HG02870 (cell line): ENCODE measurements around the gene LITAFD.
"Not testable (repeated sequence)": the region's sequence is repeated elsewhere in the genome, so short reads cannot be mapped to it uniquely, and the experiment has no call there.

Experiments used
- ATAC-seq: cut with Tn5 transposase; IDR thresholded peaks from one replicate; pipeline ENCODE4 v1.9.1; 2021; ENCODE audit warnings: mild to moderate bottlenecking, moderate library complexity; ENCODE audit not compliant: unreplicated experiment

Gene LITAFD

DNA sequence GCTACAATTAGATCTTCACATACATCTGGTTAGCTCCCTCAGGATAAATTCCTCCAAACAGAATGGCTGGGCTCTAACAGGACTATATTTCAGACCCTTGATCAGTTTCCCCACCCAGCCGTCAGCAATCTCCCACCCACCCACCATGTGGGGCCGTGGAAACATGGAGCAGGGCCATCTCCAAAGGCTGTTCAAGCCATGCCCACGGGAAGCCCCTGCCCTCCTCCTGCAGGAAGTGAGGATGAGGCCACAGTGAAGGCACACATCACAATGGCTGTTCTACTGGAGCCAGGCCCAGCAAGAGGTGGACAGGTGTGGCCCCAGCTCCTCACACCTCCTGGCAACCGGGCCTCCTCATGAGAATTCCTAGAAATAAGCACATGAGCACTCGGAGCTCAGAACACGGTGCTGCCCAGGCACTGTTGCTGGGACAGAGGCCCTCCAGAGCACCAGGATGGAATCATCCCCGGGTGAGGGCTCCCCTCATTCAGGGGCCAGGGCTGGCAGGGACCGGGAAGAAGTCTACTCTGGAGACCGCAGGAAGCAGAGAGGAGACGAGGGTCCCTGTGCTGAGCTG is at the start of gene LITAFD:
Gene LITAFD (plus strand): TSS at position 311 of the 577 bp plus-strand sequence. CDS start 2,005 bp downstream, outside the sequence.
- no peak for ATAC-seq

DNA sequence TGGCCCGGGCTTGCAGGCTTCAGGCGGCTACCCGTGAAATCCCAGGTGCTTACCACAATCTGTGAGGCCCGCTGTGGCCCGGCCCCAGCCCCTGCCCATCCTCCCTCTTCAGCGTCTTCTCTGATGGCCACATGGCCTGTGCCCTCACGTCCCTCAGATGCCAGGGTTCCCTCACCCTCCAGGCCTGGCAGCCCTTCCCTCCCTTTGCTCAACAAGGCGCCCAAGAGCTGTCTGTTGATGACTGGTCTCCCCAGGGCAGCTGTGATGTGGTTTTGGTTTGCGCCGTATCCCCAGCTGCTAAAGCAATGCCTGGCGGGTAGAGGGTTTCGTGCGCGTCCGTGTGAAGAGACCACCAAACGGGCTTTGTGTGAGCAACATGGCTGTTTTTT is 49.4 kb upstream of the LITAFD start:
- no peak for ATAC-seq

DNA sequence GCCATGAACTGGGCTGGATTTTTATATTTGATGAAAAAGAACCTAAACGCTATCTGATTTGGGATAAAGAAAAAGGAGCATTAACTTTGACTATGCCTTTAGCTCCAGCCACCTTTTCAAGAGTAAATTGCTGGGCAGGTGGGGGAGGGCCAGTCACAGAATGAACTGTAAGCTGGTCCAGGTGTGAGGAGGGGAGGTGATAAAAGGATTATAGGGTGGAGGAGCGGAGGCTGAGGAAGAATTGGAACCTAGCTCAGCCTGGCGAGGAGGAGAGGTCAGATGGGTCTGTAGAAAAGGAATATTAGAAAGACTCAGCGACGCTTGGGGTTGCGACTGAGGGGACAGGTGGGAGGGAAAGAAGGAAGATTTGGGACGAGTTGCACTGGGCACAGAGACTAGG is 45.4 kb upstream of the LITAFD start:
- not testable (repeated sequence) for ATAC-seq

DNA sequence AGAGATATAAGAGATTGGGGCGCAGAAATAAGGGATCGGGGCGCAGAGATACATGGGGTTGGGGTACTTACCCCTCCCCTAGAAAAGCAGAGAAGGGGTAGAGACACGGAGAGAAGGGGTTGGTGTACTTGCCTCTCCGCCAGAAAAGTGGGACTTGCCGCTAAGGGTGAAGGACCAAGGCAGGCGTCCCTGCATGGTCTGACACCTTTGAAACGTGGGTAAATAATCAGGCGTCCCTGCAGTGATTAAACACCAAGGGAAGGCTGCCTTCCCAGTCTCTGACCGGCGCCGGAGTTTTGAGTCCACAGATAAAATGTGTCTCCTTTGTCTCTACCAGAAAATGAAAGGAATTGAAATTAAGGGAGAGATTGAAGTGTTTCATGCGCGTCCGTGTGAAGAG is 44.6 kb upstream of the LITAFD start:
- ATAC-seq: not testable (repeated sequence)

DNA sequence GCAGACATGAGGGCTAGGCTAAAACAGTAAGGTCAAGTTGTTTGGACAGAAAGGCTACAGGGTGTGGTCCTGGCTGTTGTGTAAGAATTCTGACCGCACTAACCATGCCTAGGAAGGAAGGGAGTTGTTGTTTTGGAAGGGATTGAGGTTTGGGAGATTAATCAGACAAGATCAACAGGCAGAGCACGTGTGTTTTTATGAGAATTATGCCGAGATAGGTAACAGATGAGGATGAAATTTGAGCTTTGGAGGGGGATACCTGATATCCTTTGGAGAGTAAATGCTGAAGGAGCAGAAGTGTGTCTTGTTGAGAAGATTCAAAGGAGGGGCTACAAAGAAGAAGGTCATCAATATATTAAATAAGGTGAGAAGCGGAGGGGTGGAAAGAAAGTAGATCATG is 40.1 kb upstream of the LITAFD start:
- ATAC-seq: not testable (repeated sequence)

DNA sequence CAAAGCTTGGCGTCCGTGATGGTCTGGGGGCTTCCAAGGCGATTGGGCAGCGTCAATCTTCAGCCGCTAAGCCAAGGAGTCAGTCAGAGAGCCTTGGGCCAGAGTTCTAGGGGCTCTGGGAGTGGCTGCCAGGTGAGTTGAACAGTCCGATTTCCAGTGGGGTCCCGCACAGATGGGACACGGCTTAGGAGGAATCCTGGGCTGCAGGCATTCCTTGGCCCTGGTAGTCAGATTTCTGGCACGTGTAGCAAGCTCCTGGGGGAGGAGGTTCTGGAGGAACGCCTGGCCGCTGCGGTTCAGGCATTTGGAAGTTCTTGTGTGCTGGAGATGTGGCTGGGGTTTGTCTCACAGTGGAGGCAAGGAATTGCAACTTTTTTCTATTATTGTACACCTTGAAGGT is 38.9 kb upstream of the LITAFD start:
- ATAC-seq: not testable (repeated sequence)

DNA sequence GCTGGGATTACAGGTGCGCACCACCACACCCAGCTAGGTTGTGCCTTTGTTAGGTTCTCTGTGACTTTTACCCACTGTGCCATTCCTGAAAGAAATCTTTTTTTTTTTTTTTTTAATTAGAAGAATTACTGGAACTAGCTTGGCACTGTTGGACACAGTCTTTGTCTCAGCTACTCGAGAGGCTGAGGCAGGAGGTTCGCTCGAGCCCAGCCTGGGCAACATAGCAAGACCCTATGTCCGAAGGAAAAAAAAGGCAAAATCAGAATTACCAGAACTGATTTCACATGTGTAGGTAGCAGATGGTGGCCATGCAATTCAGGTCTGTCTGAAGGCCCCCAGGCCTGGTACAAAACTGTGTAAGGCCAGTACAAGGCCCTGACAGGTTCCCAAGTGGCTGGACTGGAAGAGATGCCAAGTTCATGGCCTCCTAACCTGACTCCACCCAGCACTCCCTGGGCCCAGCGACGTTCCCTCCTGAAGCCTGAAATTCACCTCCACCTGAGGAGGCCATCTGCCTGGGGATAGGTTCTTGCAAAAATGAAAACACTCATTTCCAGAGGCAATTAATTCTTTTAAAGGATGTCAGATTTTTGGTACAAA is 36.4 kb upstream of the LITAFD start:
- no peak for ATAC-seq

DNA sequence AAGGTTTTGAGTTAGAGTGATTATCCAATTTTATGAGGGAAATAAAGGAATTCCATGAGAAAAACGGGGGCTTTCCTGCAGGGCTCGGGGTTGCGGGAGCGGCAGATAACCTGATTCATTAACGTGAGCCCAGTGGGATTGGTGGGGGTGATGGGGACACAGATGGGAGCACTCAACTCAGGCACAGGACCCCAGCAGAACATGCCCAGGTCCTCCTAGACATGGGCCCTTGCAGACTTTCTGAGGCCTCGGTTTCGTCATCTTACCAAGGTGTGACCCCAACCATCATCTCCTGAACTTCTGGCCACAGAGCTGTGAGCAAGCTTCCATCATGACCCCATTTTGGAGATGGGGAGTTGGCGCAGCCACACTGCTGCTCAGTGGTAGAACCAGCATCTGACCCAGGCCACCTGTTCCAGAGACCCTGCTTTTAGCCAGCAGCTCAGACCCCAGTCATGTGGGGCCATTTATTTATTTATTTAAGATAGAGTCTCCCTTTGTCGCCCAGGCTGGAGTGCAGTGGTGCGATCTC is 35.7 kb upstream of the LITAFD start:
- no peak for ATAC-seq

DNA sequence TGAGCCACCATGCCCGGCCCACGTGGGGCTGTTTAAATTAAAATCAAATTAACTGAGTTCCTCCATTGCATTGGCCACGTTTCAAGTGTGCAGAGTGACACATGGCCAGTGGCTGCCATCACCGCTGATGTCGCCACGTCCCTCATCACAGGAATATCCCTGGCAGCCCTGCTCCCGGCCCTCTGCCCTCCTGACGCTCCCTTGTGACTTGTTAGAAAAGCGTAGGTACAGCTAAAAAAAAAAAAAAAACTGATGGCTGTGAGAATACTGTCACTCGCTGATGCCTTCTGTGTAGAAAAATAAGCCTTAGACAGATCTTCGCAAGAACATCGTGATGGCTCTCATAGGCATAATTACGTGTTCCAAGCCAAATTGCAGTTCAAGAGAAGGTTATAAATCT is 35.0 kb upstream of the LITAFD start:
- no peak for ATAC-seq

DNA sequence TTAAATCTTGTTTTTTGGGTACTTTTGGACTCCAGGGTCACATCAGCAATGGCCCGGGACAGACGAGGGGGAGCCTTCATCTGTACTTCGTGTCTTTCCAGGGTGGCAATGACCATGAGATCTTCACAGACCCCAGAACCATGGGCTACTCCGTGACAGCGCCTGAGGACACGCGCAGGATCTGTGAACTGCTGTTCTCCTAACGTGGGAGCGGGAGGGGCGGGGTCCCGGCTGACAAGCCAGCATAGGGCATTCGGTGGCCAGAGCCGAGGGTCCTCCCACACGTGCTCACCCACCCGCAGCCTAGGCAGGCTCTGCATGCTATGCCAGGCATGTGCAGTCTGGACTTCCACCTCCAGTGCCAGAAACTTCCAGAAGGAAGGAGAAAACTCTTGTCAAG is 34.5 kb upstream of the LITAFD start:
- ATAC-seq: no peak

DNA sequence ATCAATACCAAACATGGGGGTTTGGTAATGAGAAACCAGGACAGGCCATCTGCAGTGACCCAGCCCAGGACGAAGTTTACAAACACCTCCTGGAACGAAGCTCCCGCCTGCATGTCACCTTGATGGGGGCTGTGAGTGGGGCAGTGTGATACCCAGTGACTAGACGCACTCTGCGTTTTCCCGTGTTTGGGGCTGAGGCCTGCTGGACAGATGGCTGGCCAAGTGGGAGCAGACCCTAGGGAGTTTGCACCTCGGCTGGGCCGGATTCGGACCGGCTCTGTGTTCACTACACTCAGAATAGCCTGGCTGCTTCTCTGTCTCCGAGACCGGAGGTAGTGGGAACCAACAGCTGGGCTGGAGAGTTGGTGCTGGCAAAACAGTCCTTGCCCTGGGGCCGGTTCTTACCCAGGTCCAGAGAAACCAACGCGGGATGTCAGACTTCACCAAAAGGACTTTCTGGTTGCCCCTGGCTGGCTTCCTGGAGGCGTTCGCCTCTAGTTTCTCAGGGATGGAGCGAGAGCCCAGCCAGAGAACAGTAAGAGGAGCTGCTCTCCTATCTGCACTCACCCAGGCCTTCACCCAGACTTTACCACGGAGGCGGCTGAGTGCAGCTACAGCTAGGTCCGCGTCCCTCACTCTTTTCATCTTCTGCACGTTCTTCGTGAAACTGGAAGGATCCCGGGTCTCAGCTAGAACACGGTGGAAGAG is 33.8 kb upstream of the LITAFD start:
- ATAC-seq: no peak

DNA sequence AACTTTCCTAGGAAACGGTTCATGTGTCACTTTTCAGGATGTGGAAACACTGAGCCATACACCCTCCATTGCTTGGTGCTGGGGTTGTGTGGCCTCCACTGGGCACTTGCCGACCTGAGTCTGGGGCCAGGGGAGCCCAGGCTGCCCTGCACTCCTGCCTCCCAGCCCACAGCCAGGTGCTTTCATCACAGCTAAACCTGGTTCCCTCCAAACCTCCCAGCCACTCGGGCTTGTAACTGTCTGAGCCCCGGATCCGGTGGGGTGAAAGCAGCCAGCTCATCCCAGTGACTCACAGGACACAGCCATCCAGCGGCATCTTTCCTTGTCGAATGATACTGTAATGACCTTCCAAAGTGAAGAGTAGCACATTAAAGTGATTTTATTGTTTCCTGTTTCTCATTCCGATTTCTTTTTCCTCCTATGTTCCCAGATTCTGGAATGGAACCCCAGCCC is 33.2 kb upstream of the LITAFD start:
- no peak for ATAC-seq

DNA sequence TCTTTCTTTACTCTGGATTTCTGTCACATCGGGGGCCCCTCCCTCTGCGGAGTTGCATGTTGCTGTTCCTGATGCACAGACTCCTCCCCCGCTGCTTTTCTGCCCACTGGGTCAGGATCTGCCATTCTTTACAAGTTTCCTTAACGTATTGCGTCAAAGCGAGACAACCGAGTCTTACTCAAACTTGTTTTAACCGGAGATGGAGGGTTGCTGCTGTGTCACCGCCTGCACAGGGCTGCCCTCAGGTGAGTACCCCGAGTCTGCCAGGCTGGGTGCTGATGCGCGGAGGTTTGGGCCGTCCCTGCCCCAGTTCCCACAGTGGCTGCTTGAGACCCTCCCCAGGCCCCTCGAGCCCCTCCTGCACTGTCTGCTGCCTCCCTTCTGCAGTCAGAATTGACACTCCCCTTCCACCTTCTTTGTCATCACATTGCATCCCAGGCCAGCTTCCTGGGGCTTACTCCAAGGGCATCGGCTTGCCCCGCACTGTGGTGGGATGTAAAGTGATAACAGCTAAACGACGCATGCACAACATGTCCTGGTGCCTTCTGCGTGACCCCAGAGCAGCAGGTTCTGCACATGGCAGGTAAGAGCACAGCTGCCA is 32.6 kb upstream of the LITAFD start:
- no peak for ATAC-seq

DNA sequence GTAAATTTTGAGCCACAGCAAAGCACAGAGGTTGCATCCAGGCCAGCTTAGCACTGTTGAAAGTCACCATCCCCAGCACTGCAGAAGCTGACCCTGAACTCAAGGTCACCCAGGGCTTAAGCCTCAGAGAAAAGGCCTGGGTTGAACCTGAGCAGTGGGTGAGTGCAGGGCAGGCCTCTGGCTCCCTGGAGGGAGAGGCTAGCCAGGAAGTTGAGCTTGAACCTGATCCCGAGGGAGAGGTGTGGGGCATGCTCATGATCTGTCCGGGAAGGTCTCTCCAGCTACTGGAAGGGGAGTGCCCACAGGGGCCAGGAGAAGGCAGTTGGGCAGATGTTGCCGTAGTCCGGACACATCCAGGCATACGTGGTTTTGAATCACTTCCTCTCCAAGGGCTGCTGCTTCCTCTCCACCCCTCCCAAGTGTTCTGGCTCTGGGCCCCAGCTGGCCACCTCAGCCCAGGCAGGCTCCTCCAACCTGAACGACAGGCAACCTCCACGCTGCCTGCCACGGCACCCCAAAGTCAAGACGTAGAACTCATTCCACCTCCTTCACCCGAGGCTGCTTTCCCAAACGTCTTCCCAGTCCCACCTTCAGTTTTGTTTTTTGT is 31.8 kb upstream of the LITAFD start:
- no peak for ATAC-seq

DNA sequence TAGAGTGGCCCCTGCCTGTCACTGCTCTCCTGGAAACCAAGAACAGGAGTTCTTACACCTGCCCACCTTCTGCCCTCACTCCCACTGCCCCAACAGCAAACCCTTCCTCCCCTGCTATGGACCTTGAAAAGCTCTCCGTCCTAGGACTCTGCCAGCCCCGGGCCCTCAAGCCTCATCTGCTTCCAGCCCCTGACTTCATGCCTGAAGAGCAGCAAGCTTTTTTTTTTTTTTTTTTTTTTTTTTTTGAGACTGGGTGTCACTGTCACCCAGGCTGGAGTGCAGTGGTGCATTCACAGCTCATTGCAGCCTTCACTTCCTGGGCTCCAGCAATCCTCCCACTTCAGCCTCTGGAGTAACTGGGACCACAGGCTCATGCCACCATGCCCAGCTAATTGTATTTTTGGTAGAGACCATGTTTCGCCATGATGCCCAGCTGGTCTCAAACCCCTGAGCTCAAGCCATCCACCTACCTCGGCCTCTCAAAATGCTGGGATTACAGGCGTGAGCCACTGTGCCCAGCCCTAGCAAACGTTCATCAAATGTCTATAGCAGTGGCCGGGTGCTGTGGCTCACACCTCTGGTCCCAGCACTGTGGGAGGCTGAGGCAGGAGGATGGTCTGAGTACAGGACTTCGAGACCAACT is 30.3 kb upstream of the LITAFD start:
- no peak for ATAC-seq

DNA sequence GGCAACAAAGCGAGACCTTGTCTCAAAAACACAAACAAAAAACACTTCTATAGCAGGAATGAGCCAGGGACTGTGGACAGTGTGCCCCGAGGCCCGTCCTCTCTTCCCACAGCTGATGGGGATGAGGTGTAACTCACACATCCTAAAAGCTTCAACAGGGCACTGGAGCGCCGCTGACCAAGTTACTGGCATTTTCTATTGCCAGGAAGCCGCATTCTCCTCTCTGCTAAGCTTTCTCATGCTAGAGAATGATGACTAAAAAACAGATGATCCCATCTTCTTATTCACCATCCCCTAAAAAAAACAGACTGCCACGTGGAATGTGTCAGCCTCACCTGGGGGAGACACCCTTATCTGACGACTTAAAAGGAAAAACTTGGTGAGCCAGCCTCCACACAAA is 29.6 kb upstream of the LITAFD start:
- ATAC-seq: no peak

DNA sequence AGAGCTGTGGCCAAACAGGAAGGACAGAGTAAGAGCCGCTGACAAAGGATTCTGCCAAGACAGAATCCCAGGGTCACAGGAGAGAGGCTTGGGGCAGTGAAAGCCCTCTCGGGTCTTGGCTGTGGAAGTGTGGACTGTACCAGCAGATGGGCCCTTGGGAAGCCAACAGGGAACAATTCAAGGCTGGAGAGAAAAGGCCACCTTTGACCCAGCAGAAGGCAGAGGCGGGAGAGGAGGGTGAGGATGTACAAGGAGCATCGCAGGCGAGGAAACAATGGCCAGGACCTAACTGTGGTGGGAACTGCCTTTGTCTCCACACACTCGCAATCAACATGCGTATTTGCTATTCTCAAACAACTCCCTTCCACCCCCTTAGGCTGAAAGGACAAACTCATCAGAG is 29.0 kb upstream of the LITAFD start:
- ATAC-seq: no peak

DNA sequence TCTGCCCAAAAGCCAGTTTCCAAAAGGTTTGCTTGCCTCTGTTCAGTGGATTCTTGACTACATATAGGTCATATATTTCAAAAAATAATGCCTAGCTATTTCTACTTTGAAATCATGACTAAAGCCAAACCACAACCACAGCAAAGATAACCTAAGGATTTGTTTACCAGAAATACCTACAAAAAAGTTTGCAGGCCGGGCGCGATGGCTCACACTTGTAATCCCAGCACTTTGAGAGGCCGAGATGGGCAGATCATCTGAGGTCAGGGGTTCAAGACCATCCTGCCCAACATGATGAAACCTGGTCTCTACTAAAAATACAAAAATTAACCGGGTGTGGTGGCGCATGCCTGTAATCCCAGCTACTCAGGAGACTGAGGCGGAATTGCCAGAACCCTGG is 28.5 kb upstream of the LITAFD start:
- ATAC-seq: no peak

DNA sequence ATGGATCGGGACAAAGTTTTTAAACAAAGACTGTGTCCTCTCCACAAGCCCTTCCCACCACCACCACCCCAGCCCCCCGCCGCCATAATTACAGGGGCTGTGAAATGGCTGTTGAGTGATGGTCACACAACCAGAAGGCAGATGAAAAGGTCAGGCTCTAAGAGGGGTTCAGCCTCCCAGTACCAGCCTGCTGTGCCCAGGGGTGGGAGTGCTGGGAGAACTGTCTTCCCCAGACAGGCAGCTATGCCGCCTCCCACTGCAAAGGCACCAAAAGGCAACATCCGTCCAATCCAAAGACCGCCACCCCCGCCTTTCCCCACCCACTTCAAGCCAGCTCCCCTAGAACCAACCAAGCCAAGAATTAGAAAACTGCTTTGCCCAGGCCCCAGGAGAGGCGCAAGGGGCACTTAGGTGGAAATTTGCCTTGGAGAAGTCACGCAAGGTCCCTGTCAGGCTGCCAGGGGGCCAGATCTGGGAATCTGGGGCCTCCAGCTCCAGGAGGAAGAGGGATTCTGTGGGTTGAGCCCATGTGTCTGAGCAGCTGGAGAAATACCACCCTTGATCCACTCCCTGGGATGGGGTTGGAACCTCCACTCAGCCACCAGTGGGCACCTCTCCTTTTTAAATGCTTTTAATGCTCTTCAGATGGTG is 27.7 kb upstream of the LITAFD start:
- ATAC-seq: no peak

DNA sequence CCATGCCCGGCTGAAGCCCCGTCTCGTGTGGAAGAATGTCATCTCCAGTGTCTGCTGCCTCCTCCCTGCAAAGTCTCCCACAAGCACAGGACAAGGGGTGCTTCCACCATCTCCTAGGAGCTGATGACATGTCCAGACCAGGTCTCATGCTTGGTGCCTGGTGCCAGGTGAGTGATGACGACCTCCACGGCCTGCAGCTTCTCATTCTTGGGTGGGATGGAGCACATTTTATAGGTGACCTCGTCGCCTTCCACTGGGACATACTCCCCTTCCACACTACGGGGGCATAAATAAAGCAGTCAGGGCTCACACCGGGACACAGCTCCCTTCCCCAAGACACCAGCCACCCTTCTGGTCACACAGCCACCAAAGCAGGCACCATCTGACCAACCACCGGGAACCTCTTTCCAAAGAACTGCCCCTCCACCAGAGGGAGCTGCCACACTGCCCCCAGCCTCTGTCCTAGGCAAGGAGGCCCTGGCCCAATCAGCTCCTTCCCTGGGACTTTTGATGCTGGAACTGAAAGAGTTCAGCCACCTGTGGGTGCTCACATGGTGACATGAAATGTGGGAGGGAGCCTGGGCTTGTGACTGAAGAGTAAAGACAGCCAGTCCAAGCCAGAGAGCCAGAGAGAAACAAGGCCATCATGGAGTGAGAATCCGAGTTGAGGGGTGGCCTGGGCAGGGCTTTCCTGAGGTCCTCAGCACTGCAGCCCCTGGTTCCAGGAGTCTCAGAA is 26.9 kb upstream of the LITAFD start:
- no peak for ATAC-seq
